C4-2B (cell line): ENCODE data around the gene TUB.

Experiments
- H3K27ac ChIP-seq: fragments of 450-650 bp; 2 replicates; pipeline ENCODE4 v1.5.1; 2017
- ZFX ChIP-seq: fragments of 450-650 bp; IDR thresholded peaks from 2 replicates; pipeline ENCODE4 v1.6.1; 2017
- TF ChIP-seq, protein P1 (sequence below): fragments of 450-650 bp; conservative IDR thresholded peaks from 2 replicates; pipeline ENCODE4 v1.5.1; 2017; ENCODE audit warnings: mild to moderate bottlenecking

Gene TUB, protein sequence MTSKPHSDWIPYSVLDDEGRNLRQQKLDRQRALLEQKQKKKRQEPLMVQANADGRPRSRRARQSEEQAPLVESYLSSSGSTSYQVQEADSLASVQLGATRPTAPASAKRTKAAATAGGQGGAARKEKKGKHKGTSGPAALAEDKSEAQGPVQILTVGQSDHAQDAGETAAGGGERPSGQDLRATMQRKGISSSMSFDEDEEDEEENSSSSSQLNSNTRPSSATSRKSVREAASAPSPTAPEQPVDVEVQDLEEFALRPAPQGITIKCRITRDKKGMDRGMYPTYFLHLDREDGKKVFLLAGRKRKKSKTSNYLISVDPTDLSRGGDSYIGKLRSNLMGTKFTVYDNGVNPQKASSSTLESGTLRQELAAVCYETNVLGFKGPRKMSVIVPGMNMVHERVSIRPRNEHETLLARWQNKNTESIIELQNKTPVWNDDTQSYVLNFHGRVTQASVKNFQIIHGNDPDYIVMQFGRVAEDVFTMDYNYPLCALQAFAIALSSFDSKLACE

DNA sequence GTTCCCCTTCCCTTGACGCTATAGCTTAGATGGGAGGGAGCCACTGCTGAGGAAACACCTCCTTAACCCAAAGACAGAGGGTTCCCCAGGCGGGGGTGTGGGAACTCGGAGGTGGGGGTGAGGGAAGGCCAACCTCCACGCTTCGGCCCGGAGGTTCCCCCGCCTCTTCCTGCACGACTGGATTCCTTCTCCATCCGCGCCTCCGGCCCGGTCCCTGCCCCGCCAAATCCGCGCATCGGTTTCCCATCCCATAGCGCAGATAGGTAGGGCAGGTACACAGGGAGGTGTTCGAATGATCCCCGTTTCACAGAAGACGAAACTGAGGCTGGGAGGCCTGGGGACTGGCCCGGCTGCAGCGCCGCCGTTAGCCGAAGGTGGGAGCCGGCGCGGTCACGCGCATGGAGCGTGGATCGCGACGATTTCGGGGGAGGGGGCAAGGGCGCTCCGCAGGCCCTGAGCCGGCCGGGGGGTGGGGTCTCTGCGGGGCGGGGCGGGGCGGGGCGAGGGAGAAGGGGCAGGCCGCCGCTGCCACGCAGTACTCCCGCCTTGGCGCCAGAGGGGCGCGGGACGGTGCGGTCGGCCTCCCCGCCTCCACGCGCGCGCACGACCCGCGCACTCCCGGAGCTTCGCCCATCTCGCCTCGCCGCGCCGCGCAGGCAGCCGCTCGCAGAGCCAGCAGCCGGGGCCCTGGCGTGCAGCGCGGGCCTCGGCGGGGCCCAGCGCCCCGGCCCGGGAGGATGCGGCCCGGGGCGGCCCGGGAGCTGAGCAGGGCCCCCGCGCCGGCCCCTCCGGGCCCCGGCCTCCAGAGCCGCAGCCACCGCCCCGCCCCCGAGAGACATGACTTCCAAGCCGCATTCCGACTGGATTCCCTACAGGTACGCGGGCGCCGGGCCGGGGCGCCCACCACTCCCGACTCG, at the start of gene TUB:
Gene TUB (plus strand): TSS at position 538 of the 917 bp plus-strand sequence. CDS start 300 bp downstream, at position 838.
- TF ChIP-seq, protein P1, sequence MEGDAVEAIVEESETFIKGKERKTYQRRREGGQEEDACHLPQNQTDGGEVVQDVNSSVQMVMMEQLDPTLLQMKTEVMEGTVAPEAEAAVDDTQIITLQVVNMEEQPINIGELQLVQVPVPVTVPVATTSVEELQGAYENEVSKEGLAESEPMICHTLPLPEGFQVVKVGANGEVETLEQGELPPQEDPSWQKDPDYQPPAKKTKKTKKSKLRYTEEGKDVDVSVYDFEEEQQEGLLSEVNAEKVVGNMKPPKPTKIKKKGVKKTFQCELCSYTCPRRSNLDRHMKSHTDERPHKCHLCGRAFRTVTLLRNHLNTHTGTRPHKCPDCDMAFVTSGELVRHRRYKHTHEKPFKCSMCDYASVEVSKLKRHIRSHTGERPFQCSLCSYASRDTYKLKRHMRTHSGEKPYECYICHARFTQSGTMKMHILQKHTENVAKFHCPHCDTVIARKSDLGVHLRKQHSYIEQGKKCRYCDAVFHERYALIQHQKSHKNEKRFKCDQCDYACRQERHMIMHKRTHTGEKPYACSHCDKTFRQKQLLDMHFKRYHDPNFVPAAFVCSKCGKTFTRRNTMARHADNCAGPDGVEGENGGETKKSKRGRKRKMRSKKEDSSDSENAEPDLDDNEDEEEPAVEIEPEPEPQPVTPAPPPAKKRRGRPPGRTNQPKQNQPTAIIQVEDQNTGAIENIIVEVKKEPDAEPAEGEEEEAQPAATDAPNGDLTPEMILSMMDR, result no peak; the same call in 1 of the 2 replicates
- peak; percentile 76; the same call in 1 of the 2 replicates for TF ChIP-seq ZFX
- H3K27ac ChIP-seq, result peak within 1 kb of the TSS; percentile 69

DNA sequence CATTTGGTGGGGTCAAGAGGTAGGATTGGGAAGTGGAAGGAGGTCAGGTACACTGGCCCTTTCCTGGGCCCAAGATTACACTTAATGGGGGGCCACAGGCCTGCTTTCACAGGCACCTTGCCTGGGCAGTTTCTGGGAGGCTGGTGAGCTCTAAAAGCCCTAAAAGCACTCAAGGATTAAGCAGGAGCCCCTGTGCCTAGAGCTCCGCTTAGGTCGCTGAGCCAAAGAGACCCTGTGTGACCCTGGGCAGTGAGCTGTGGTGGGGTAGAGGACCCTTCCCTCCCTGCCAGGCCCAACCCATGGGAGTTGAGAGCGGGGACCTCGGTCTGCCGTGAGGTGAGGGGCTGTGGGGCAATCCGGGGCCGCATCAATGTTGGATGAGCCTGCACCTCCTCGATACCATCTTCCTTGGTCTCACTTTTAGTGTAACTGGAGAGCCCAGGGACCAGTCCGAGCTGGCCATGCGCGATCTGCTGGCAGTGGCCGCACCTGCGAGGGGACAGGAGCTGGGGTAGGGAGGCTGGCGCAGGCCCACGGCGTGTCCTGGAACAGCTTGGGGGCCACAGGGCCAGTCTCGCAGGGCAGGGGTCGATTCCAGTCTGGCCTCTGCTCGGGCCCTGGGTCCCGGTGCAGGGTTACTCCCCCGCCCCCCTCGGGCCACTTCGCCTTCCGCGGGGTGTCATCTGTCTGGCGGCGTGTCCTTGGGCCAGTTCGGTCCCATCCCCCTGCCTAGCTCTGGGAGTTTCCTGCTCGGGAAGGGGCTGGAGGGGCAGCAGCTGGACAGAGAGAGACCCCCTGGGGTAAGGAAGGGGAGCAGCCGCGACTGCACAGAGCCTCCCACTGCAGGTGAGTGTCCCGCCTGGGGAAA, 49.5 kb upstream of the TUB start:
- TF ChIP-seq, protein P1, result no peak
- TF ChIP-seq ZFX, result no peak
- no peak overlapping the region for H3K27ac ChIP-seq

DNA sequence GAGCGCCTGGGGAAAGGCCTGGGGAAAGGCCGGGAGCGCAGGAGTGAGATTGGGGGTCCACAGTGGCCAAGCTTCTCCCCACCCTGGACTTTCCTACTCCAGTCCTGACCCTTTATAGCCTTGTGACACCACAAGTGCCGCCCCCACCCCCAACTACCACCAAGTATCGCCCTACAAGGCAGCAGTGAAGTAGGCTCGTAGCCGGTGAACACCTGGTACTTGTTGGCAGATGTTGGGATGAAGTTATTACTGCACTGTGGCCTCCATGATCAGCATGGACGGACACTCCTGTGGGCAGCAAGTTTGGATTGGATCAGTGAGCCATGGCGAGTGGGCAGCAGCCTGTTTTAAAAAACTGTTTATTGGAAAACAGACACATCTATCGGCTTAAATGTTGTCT, 48.9 kb upstream of the TUB start:
- no peak overlapping the region for H3K27ac ChIP-seq

DNA sequence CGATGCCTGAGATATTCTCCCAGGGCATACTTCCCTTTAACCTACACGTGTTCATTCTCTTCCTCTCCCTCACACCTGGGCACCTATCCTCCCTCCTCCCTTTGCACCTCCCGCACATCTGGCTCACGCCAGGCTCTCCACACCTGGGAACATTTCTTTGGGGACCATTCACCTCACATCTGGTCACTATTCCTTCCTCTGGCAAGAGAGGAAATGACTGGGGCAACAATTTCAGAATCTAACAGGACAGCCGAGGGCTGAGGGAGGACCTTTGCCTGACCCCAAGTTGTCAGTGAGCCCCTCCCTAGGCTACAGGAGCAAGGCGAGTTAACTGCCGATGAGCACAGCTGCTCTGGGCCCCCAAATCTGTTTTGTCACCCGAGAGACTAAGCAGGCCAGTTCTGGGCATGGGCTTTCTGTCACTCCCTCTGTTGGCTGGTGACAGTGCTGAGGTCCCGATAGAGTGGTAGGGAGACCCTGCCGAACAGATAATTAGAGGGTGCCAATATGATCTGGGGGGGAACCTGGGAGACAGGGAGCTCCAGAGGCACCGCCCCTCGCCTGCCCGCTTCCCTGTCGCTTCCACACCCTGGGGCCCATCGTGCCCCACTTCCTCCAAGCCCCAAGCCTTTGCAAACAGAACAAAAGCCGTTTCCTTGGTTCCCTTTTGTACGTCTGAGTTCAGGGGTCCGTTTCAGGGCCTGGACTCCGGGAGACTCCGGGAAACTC, 48.3 kb upstream of the TUB start:
- TF ChIP-seq, protein P1, result no peak
- TF ChIP-seq ZFX, result no peak
- H3K27ac ChIP-seq, result no peak overlapping the region

More for the DNA sequence above, 48.9 kb upstream of the TUB start:
- TF ChIP-seq ZFX, result no peak
- TF ChIP-seq, protein P1, result no peak

DNA sequence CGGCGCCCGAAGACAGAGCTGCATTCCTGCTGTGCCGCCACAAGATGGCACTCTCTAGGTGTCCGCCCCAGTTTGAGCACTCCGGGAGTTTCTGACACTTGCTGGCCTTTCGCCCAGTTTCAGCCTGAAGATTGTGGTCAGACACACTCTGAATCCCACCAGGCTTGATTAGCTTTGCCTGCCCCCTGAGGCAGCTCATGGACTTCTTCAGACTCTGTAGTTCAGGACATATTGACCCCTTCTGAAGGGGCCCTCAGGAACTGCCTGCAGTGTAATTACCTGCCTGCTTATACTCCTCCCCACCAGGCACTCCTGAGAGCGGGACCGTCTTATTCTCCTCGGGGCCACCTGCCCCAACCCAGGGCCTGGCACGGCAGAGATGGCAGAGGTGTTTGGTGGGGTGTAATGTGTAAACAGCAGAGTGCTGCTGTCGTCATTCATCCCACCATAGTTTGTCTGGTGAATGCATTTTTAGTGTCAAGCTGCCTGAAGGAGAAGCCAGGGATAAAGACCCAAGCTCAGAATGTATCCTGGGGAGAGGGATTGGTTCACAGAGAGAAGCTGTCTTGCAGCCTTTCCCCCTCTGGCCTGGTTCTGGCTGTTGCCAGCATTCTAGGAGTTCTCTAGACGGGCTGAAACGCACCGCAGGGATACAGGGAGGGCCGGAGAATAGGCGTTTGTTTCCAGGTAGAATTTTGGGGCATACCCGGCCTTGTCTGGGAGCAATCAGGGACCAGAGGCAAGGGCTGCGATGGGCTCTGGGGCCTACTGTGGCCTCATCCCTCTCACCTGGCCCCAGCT, 47.5 kb upstream of the TUB start:
- H3K27ac ChIP-seq, result no peak overlapping the region
- TF ChIP-seq, protein P1, result peak; percentile 94
- TF ChIP-seq ZFX, result no peak
